Measurements from ENCODE around the gene EXOC4.

GRCh38 chr7:133584956-133585668 is 332.2 kb downstream of the EXOC4 start:
- TF ChIP-seq CTCF (IDR thresholded peaks at IDR 0.05 in 4 of 5, conservative IDR thresholded peaks at IDR 0.05 in 1 of 5) (no peak), POLR2A (IDR thresholded peaks at IDR 0.05) (no peak)

Data from gastrocnemius medialis (tissue), 4 donors.